ENCODE results near the gene GALNT2. TPM values are rescaled to one million over a fixed set of nuclear protein-coding genes. Genes with fewer than 3 reads are reported as not detected.

Gene GALNT2
- total and polyA plus RNA-seq, 2 of the 13 experiments (the other 11 are each of a cell fraction or from before 2014, with no cell fraction given) = 39.3 to 39.6 TPM

- TF ChIP-seq REPIN1 (CRISPR knock-in tag; IDR thresholded peaks at IDR 0.05; ENCODE audit: borderline replicate concordance, low read depth) = 0 out of 2 replicates have a peak, but pooled peaks have one; percentile 50
- TF ChIP-seq ZFP37 (CRISPR knock-in tag; IDR thresholded peaks at IDR 0.05; ENCODE audit: borderline replicate concordance) = no peak
- no peak for TF ChIP-seq ZMAT3 (CRISPR knock-in tag; conservative IDR thresholded peaks at IDR 0.05)
- TF ChIP-seq TAF15 (IDR thresholded peaks at IDR 0.05; ENCODE audit: low read depth, low read length, poor library complexity, severe bottlenecking) = no peak
- TF ChIP-seq SMAD9 (CRISPR knock-in tag; IDR thresholded peaks at IDR 0.05) = no peak
- TF ChIP-seq GMEB1 (CRISPR knock-in tag; IDR thresholded peaks at IDR 0.05; ENCODE audit: borderline replicate concordance) = peak; percentile 49; the same call in 1 of the 2 replicates
- 0 out of 2 replicates have a peak, but pooled peaks have one; percentile 14 for TF ChIP-seq ZNF546 (CRISPR knock-in tag; conservative IDR thresholded peaks at IDR 0.05)
- no peak for TF ChIP-seq NFE2L2 (IDR thresholded peaks at IDR 0.05; ENCODE audit: low read length)
- TF ChIP-seq HES4 (CRISPR knock-in tag; IDR thresholded peaks at IDR 0.05; ENCODE audit: borderline replicate concordance) = 0 out of 2 replicates have a peak, but pooled peaks have one; percentile 38
- TF ChIP-seq GRHL1 (CRISPR knock-in tag; conservative IDR thresholded peaks at IDR 0.05) = no peak
- no peak for TF ChIP-seq SRSF1 (optimal IDR thresholded peaks at IDR 0.05; ENCODE audit: low read depth, low read length)
- TF ChIP-seq NFYC (CRISPR knock-in tag; IDR thresholded peaks at IDR 0.05) = peak; percentile 64
- no peak for TF ChIP-seq HNRNPH1 (optimal IDR thresholded peaks at IDR 0.05; ENCODE audit: low read depth, low read length)
- no peak for TF ChIP-seq ZNF577 (CRISPR knock-in tag; IDR thresholded peaks at IDR 0.05; ENCODE audit: borderline replicate concordance, low read depth)
- TF ChIP-seq ZNF614 (CRISPR knock-in tag; IDR thresholded peaks at IDR 0.05; ENCODE audit: borderline replicate concordance) = no peak; the same call in 1 of the 2 replicates
- no peak for TF ChIP-seq ZNF615 (CRISPR knock-in tag; IDR thresholded peaks at IDR 0.05; ENCODE audit: borderline replicate concordance)
- TF ChIP-seq SIX1 (CRISPR knock-in tag; IDR thresholded peaks at IDR 0.05; ENCODE audit: borderline replicate concordance) = no peak
- no peak for TF ChIP-seq ELF4 (CRISPR knock-in tag; IDR thresholded peaks at IDR 0.05; ENCODE audit: borderline replicate concordance)
- TF ChIP-seq ZNF232 (CRISPR knock-in tag; IDR thresholded peaks at IDR 0.05; ENCODE audit: borderline replicate concordance) = 0 out of 2 replicates have a peak, but pooled peaks have one; percentile 54
- no peak; the same call in 1 of the 2 replicates for TF ChIP-seq ZNF441 (CRISPR knock-in tag; IDR thresholded peaks at IDR 0.05; ENCODE audit: borderline replicate concordance)
- no peak for TF ChIP-seq MLXIP (CRISPR knock-in tag; IDR thresholded peaks at IDR 0.05; ENCODE audit: borderline replicate concordance)
- TF ChIP-seq EEA1 (CRISPR knock-in tag; IDR thresholded peaks at IDR 0.05; ENCODE audit: borderline replicate concordance) = no peak
These were observed at the start of gene GALNT2 (continued) for GRCh38 chr1:230066466-230067404.

Data from HepG2 (cell line).